Neural progenitor cell (in vitro differentiated cells): ENCODE data around the gene TTC8. TPM values are rescaled to one million over a fixed set of nuclear protein-coding genes. Genes with fewer than 3 reads are reported as not detected.

ENCODE experiments used
- DNase-seq: peaks from one replicate; pipeline ENCODE4 v3.0.0-alpha.2; 2016; ENCODE audit warnings: low spot score
- H2AFZ ChIP-seq: fragments of 200-600 bp; sonication (generic); replicated peaks from 2 replicates; pipeline ENCODE4 v1.6.1; 2016; ENCODE audit warnings: antibody characterized with exemption
- H3F3A ChIP-seq: fragments of 200-600 bp; sonication (generic); 2 replicates; pipeline ENCODE4 v1.6.1; 2016; ENCODE audit warnings: antibody characterized with exemption, low read depth
- H3K27ac ChIP-seq: fragments of 200-600 bp; sonication (generic); 2 replicates; pipeline ENCODE4 v1.5.1; 2016; ENCODE audit warnings: mild to moderate bottlenecking
- H3K27me3 ChIP-seq: fragments of 200-600 bp; sonication (generic); 2 replicates; pipeline ENCODE4 v1.6.1; 2016; ENCODE audit warnings: mild to moderate bottlenecking, moderate library complexity
- H3K36me3 ChIP-seq: fragments of 200-600 bp; sonication (generic); 2 replicates; pipeline ENCODE4 v1.5.1; 2016
- H3K4me1 ChIP-seq: fragments of 200-600 bp; sonication (generic); 2 replicates; pipeline ENCODE4 v1.6.1; 2016; ENCODE audit warnings: mixed run types
- H3K4me2 ChIP-seq: fragments of 200-600 bp; sonication (generic); 2 replicates; pipeline ENCODE4 v1.6.1; 2016
- H3K4me3 ChIP-seq: fragments of 200-600 bp; sonication (generic); 2 replicates; pipeline ENCODE4 v1.5.1; 2016
- H3K79me2 ChIP-seq: fragments of 200-600 bp; sonication (generic); 2 replicates; pipeline ENCODE4 v1.6.1; 2016; ENCODE audit warnings: low read depth
- H3K9ac ChIP-seq: fragments of 200-600 bp; sonication (generic); 2 replicates; pipeline ENCODE4 v1.6.1; 2016
- H3K9me3 ChIP-seq: fragments of 200-600 bp; sonication (generic); 2 replicates; pipeline ENCODE4 v1.5.1; 2016; ENCODE audit warnings: low read depth
- H4K20me1 ChIP-seq: fragments of 200-600 bp; sonication (generic); 2 replicates; pipeline ENCODE4 v1.6.1; 2016; ENCODE audit warnings: low read depth
- H3K27ac Mint-ChIP-seq: 3 replicates; pipeline ENCODE4 v1.8.0; 2021; ENCODE audit warnings: mixed read lengths
- H3K27me3 Mint-ChIP-seq: 2 replicates; pipeline ENCODE4 v1.8.0; 2022; ENCODE audit warnings: low read depth, mild to moderate bottlenecking, inconsistent platforms, moderate library complexity, mixed read lengths; ENCODE audit not compliant: insufficient read depth
- H3K36me3 Mint-ChIP-seq: 3 replicates; pipeline ENCODE4 v1.8.0; 2021; ENCODE audit warnings: mixed read lengths
- H3K4me1 Mint-ChIP-seq: 3 replicates; pipeline ENCODE4 v1.8.0; 2021; ENCODE audit warnings: mixed read lengths
- H3K4me3 Mint-ChIP-seq: 3 replicates; pipeline ENCODE4 v1.8.0; 2021; ENCODE audit warnings: mild to moderate bottlenecking, moderate library complexity, mixed read lengths
- H3K9me3 Mint-ChIP-seq: 3 replicates; pipeline ENCODE4 v1.8.0; 2020; ENCODE audit warnings: mixed read lengths
- CTCF ChIP-seq: fragments of 200-600 bp; sonication (generic); IDR thresholded peaks from 2 replicates; pipeline ENCODE4 v1.5.1; 2017; ENCODE audit warnings: antibody characterized with exemption, mild to moderate bottlenecking
- EZH2 ChIP-seq: fragments of 200-600 bp; sonication (generic); IDR thresholded peaks from 2 replicates; pipeline ENCODE4 v1.6.1; 2017; ENCODE audit warnings: antibody characterized with exemption, mild to moderate bottlenecking, moderate library complexity
- EZH2phosphoT487 ChIP-seq: fragments of 200-600 bp; sonication (generic); IDR thresholded peaks from 2 replicates; pipeline ENCODE4 v1.6.1; 2017; ENCODE audit warnings: antibody characterized with exemption
- total RNA-seq: library from RNA; depleted of rRNA; stranded (reverse); fragments of >200 nt; gene quantifications from 2 replicates; pipeline ENCODE4 v1.2.3, GENCODE V29; 2015; ENCODE audit warnings: low replicate concordance

The TTC8 gene
- total RNA-seq, 1 donor from 2014 or later = 35.0 TPM

GRCh38 chr14:88829685-88830302, 5.3 kb downstream of the TTC8 start:
- Mint-ChIP-seq H3K27me3 (no peaks in the 10 kb centered on the region), H3K4me3 (no peak overlapping the region), H3K9me3 (peaks cover 7% of the 10 kb centered on the region), H3K27ac (no peak overlapping the region), H3K4me1 (peaks cover 18% of the 10 kb centered on the region), H3K36me3 (peaks cover 14% of the 10 kb centered on the region)
- peaks cover 14% of the 10 kb centered on the region for H3K4me1 ChIP-seq
- peaks cover under 1% of the 10 kb centered on the region for H3F3A ChIP-seq
- no peak overlapping the region for H3K4me2 ChIP-seq
- no peaks in the 10 kb centered on the region for H3K9me3 ChIP-seq
- no peaks in the 10 kb centered on the region for H3K36me3 ChIP-seq
- H3K9ac ChIP-seq = no peak overlapping the region
- H3K4me3 ChIP-seq = no peak overlapping the region
- peaks cover 13% of the 10 kb centered on the region for H3K79me2 ChIP-seq
- peaks cover 5% of the 10 kb centered on the region for H4K20me1 ChIP-seq
- H3K27ac ChIP-seq = no peak overlapping the region
- H3K27me3 ChIP-seq = no peaks in the 10 kb centered on the region
- DNase-seq = no peak
- H2AFZ ChIP-seq = no peak overlapping the region
- TF ChIP-seq EZH2phosphoT487 (no peak), CTCF (no peak), EZH2 (no peak)

- no peaks in the 10 kb centered on the region for H3K9me3 ChIP-seq
- H3K36me3 ChIP-seq = no peaks in the 10 kb centered on the region
- no peak for DNase-seq
- H3K9me3 Mint-ChIP-seq = peaks cover 7% of the 10 kb centered on the region
- no peaks in the 10 kb centered on the region for H3F3A ChIP-seq
- H3K9ac ChIP-seq = no peak overlapping the region
- no peaks in the 10 kb centered on the region for H3K27me3 Mint-ChIP-seq
- peaks cover 14% of the 10 kb centered on the region for H3K36me3 Mint-ChIP-seq
- H3K27me3 ChIP-seq = no peaks in the 10 kb centered on the region
- TF ChIP-seq CTCF (no peak), EZH2 (no peak)
- no peak overlapping the region for H2AFZ ChIP-seq
- H3K4me1 ChIP-seq = peaks cover 8% of the 10 kb centered on the region
- no peak overlapping the region for H3K27ac Mint-ChIP-seq
- no peak overlapping the region for H3K27ac ChIP-seq
- peaks cover 7% of the 10 kb centered on the region for H3K79me2 ChIP-seq
- H3K4me2 ChIP-seq = no peak overlapping the region
- no peak overlapping the region for H3K4me3 Mint-ChIP-seq
- H3K4me3 ChIP-seq = no peak overlapping the region
- peaks cover 11% of the 10 kb centered on the region for H3K4me1 Mint-ChIP-seq
- peaks cover 5% of the 10 kb centered on the region for H4K20me1 ChIP-seq
Observed at GRCh38 chr14:88831284-88831683, 6.8 kb downstream of the TTC8 start.

GRCh38 chr14:88834883-88835431, 10.5 kb downstream of the TTC8 start:
- Histone ChIP-seq H3F3A (no peaks in the 10 kb centered on the region), H2AFZ (no peak overlapping the region), H3K36me3 (no peaks in the 10 kb centered on the region), H3K79me2 (peaks cover 5% of the 10 kb centered on the region), H3K9ac (no peak overlapping the region), H3K27me3 (no peaks in the 10 kb centered on the region), H3K9me3 (no peaks in the 10 kb centered on the region), H4K20me1 (peaks cover 12% of the 10 kb centered on the region), H3K4me1 (peaks cover 1% of the 10 kb centered on the region), H3K4me2 (no peak overlapping the region), H3K27ac (no peak overlapping the region), H3K4me3 (no peak overlapping the region)
- Mint-ChIP-seq H3K9me3 (peaks cover 7% of the 10 kb centered on the region), H3K27ac (no peak overlapping the region), H3K4me3 (no peak overlapping the region), H3K36me3 (peaks cover 16% of the 10 kb centered on the region), H3K4me1 (peaks cover 3% of the 10 kb centered on the region), H3K27me3 (no peaks in the 10 kb centered on the region)
- TF ChIP-seq EZH2phosphoT487 (no peak), EZH2 (no peak), CTCF (no peak)
- DNase-seq = no peak
